GM18498 (cell line): ENCODE results near the gene RBM19.

Experiments
- ATAC-seq: cut with Tn5 transposase; IDR thresholded peaks from one replicate; pipeline ENCODE4 v1.9.1; 2021; ENCODE audit warnings: mild to moderate bottlenecking, moderate library complexity; ENCODE audit not compliant: unreplicated experiment

Gene RBM19

DNA sequence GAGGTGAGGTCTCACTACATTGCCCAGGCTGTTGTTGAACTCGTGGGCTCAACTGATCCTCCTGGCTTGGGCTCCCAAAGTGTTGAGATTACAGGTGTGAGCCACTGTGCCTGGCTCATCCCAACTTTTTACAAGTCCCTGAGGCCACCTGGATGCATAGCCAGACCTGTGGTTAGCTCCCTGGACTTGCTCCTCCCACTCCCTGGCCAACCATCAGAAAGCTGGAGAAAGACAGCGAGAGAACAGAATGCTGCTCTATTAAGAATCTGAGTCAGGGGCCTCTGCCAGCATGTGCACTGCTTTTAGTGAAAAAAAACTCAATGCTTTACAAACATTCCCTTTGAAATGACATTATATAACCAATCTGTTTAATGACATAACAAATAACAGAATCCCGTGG lies 78.2 kb downstream of the RBM19 start:
- no peak for ATAC-seq

GRCh38 chr12:113886721-113887120 lies 79.4 kb downstream of the RBM19 start:
- ATAC-seq = no peak

DNA sequence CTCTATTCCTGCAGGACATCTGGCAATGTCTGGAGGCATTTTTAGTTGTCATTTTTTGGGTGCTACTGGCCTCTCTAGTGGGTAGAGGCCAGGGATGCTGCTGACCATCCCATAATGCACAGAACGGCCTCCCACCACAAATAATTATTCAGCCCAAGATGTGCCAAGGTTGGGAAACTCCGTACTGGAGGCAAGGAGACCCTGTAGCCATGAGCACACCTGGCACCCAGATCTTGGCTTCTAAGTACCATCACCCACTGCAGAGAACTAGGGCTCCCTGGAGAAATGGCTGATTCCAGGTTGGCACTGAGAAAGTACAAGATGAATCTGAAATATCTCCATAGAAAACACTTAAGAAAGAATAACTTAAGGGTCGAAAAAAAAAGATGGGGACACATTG lies 81.7 kb downstream of the RBM19 start:
- no peak for ATAC-seq

GRCh38 chr12:113882690-113883089 lies 83.4 kb downstream of the RBM19 start:
- no peak for ATAC-seq

- ATAC-seq = no peak
Measured at GRCh38 chr12:113880988-113881962, 84.8 kb downstream of the RBM19 start.

GRCh38 chr12:113880326-113880725 lies 85.8 kb downstream of the RBM19 start:
- ATAC-seq = no peak

GRCh38 chr12:113879658-113880057 lies 86.5 kb downstream of the RBM19 start:
- ATAC-seq = no peak

GRCh38 chr12:113877607-113878006 lies 88.5 kb downstream of the RBM19 start:
- no peak for ATAC-seq

DNA sequence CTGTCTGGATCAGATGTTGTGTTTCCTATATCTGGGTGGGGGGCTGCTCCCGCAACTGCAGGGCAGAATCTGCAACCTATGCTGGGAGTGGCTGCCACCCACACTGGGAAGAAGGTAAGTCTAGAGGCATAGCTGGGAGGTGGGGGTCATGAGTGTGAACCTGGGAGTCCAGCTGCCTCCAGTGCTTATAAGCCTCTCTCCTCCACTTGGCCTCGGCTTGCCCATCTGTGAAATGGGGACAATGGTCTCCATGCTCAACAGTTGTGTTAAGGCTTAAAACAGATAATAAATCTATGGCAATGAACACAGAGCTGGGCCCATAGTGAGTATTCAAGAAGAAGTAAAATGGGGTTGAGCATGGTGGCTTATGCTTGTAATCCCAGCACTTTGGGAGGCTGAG lies 90.0 kb downstream of the RBM19 start:
- no peak for ATAC-seq

- ATAC-seq = no peak
Measured at GRCh38 chr12:113875691-113876090, 90.4 kb downstream of the RBM19 start.

- ATAC-seq = no peak
Measured at GRCh38 chr12:113874999-113875561, 91.0 kb downstream of the RBM19 start.

DNA sequence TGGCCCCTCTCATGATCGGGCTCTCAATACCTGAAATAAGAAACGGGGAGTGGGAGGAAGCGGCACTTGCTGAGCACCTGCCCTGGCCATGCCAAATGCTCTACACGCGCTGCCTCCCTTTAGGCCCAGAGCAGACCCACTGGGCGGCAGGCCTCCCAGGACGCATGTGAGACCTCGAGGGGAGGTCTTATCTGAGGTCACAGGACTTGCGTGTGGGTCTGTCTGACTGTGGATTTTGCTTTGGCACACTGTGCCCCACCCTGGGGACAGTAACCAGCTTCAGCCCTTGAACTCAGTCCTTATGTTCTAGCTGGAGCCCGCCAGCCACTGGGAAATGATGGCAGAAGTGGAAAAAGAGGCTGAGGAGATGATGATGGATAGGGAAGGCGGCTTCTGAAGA lies 91.8 kb downstream of the RBM19 start:
- ATAC-seq = no peak

GRCh38 chr12:113873740-113874139 lies 92.4 kb downstream of the RBM19 start:
- no peak for ATAC-seq

DNA sequence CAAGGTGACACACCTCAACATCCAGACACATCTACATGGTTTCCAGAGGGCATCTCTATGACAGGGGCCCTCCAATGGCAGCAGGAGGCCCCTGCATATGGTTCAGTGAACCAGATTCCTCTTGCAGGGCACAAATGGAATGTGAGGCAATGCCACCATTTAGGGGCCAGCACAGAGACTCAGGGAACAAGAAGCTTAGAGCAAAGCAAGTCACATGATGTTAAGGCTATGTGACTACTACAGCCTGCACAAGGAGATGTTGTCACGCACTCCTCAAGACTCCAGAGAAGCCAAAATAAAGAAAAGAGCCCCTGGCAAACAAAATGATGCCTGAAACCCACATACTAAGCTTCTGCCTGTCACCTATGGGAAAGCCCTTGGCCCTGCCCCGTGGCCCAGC lies 95.2 kb downstream of the RBM19 start:
- no peak for ATAC-seq

GRCh38 chr12:113870035-113870434 lies 96.1 kb downstream of the RBM19 start:
- no peak for ATAC-seq

- ATAC-seq = no peak
Measured at GRCh38 chr12:113868365-113868764, 97.8 kb downstream of the RBM19 start.

DNA sequence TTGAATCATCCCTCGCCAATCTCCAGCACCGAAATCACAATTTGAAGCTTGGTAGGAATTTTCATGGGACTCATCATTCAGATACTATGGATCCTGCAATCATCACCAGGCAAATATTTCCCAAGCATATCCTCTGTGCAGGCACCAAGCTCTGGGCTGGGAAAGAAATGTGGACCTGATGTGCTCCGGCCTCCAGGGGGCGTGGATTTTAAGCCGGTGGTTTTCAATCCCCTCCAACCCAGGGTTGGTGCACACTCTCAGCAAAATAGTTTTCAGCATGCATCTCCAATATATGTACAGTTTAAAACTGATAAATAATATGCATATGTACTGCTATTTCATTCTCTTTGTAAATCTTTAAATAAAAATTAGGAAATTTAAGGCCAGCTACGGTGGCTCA lies 98.9 kb downstream of the RBM19 start:
- no peak for ATAC-seq

- no peak for ATAC-seq
Measured at GRCh38 chr12:113866496-113866895, 99.6 kb downstream of the RBM19 start.

DNA sequence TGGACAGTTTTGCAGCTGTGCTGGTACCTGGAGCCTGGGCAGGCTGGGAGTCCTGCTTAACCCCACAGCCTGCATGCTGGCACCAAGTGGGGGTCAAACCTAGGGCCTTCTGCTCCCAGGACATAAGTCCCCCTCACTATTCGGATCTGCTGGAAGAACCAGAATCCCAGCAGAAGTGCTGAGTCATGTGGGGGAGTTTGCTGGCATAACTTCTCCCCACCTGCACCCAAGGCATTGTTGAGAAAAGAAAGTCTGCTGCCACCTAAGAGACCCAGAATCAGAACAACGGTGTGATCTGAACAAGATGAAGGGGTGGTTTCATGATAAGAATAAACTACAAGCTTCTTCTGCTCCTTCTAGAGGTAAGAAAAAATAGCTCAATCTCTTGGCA lies 102.7 kb downstream of the RBM19 start:
- ATAC-seq = no peak

- no peak for ATAC-seq
Measured at GRCh38 chr12:113862590-113863454, 103.3 kb downstream of the RBM19 start.

GRCh38 chr12:113861708-113862312 lies 104.3 kb downstream of the RBM19 start:
- no peak for ATAC-seq
